GM06990 (cell line): ENCODE data around the gene DBNDD1.

Source experiments
- DNase-seq: peaks from one replicate; pipeline ENCODE4 v3.0.0-alpha.2; 2011; ENCODE audit not compliant: insufficient read length; ENCODE audit errors: extremely low read depth
- H3K27me3 ChIP-seq: replicated peaks from 2 replicates; pipeline ENCODE4 v1.6.0; 2011; ENCODE audit warnings: low read length; ENCODE audit not compliant: control insufficient read depth, insufficient read depth
- H3K36me3 ChIP-seq: 2 replicates; pipeline ENCODE4 v1.5.1; 2011; ENCODE audit warnings: low read length; ENCODE audit not compliant: control insufficient read depth, insufficient read depth
- H3K4me3 ChIP-seq: replicated peaks from 2 replicates; pipeline ENCODE4 v1.5.1; 2011; ENCODE audit warnings: low read depth, mild to moderate bottlenecking, control low read depth, low read length
- TF ChIP-seq, protein P1 (sequence below): IDR thresholded peaks from 2 replicates; pipeline ENCODE4 v1.5.1; 2011; ENCODE audit warnings: low read length, control low read depth, mild to moderate bottlenecking, inconsistent platforms; ENCODE audit not compliant: insufficient read depth, poor library complexity, severe bottlenecking

Gene DBNDD1

DNA sequence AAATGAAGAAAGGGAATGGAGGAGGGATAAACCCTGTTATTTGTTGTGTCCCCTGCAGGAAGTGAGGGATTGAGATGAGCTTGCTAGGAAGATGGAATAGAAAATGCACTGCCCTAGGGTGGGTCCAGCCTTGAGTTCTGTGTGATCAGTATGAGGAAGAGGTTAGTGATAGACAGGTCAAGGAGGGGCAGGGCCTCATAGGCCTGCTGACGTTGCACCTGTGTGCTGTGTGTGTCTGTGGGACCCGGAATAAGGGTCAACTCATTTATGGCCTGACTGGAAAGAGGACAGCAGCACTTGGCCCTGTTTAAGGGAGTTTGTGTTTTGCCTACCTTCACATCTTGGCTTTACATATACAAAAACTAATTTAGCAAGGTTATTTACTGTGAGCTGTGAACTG is 44.4 kb downstream of the DBNDD1 start:
- Histone ChIP-seq H3K36me3 (peaks cover 10% of the 10 kb centered on the region), H3K27me3 (no peaks in the 10 kb centered on the region), H3K4me3 (no peak overlapping the region)
- no peak for DNase-seq
- TF ChIP-seq, protein P1, sequence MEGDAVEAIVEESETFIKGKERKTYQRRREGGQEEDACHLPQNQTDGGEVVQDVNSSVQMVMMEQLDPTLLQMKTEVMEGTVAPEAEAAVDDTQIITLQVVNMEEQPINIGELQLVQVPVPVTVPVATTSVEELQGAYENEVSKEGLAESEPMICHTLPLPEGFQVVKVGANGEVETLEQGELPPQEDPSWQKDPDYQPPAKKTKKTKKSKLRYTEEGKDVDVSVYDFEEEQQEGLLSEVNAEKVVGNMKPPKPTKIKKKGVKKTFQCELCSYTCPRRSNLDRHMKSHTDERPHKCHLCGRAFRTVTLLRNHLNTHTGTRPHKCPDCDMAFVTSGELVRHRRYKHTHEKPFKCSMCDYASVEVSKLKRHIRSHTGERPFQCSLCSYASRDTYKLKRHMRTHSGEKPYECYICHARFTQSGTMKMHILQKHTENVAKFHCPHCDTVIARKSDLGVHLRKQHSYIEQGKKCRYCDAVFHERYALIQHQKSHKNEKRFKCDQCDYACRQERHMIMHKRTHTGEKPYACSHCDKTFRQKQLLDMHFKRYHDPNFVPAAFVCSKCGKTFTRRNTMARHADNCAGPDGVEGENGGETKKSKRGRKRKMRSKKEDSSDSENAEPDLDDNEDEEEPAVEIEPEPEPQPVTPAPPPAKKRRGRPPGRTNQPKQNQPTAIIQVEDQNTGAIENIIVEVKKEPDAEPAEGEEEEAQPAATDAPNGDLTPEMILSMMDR = no peak

DNA sequence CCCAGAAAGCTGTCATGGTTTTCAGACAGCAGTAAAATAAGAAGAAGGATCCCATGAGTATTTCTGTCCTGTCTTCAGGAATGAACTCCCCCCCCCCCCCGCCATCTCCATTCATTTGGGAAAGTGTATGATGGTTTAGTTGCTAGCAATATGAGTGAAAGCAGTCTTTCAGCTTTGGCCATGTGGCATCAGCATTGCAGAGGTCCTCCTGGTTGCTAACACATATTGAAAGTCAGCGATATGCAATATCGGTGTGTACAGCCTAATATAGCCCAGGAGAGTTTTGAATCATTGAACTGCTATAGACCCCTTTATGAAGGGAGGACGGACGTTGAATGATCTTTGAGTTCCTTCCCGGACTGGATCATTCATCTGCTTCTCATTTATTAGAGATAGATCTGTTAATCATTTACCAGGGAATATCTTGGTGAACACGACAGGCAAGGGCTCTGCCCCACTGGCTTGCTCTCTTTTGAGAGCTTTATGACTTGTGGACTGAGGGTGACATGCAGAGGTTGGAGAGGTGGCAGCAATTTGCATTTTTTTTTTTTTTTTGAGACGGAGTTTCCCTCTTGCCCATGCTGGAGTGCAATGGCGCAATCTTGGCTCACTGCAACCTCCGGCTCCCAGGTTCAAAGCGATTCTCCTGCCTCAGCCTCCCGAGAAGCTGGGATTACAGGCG is 45.5 kb downstream of the DBNDD1 start:
- Histone ChIP-seq H3K27me3 (no peaks in the 10 kb centered on the region), H3K36me3 (peaks cover 7% of the 10 kb centered on the region), H3K4me3 (peak overlapping the region; percentile 92)
- no peak for DNase-seq
- TF ChIP-seq, protein P1 = no peak

DNA sequence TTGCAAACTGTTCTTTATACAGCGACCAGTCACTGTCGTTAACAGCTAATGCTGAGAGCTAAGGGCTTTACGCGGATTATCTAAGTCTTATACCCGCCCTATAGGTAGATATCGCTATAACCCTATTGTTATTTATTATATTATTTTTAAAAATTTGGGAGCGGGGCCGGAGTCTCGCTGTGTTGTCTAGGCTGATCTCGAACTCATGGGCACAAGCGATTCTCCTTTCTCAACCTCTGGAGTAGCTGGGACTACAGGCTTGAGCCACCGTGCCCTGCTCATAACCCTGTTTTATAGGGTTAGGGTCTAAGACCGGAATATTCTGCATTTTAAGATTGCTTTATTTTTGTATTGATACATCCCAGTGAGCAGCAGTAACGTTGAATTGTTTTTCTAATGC is 46.0 kb downstream of the DBNDD1 start:
- no peak for DNase-seq
- TF ChIP-seq, protein P1 = no peak
- Histone ChIP-seq H3K4me3 (peak overlapping the region; percentile 92), H3K27me3 (no peaks in the 10 kb centered on the region), H3K36me3 (peaks cover 5% of the 10 kb centered on the region)

DNA sequence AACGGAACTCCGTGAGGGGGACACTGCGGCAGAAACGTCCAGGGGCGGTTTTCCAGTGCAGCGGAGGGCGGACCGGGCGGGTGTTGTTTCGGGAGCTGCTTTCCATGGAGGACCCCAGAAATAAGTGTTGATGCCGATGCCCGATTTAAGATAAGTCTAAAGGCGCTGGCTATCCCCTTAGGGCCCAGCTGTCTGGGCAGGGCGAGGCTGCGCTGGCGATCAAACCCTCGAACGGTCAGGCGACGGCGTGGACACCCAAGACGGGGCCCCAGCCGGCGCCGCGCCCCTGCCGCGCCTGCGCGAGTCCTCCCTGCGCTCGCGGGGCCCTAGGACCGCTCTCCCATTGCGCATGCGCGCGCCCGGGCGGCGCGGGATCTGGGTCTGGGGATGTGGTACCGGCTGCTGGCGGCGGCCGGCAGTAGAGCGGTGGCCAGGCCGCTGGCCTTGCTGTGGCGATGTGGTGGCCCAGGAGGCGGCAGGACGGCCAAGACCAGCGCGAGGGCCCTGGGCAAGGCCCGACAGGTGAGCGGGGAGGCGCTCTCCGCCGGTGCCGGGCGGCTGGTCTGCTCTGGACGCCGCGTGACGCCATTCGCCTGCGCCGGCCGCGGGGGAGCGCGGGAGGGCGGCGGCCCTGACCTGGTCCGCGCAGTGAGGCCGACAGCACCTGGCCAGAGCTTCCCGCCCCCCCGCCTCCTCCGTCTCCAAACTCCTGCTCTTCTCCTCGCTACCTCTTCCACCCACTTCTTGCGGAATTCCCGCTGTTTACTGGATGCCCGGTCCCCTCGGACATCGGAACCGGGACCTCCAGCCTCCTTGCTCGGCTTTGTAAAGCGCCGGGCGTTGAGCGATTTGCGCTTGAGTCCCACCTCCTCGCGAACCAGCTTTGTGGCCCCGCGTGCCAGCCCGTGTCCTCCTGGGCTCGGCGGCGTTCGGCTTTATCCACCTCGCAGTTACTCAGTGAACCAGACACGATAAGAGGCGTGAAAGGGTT is 46.7 kb downstream of the DBNDD1 start:
- Histone ChIP-seq H3K36me3 (peaks cover 1% of the 10 kb centered on the region; the same call in 1 of the 2 replicates), H3K4me3 (peak overlapping the region; percentile 92), H3K27me3 (no peaks in the 10 kb centered on the region)
- peak; percentile 97 for DNase-seq
- TF ChIP-seq, protein P1 = no peak

DNA sequence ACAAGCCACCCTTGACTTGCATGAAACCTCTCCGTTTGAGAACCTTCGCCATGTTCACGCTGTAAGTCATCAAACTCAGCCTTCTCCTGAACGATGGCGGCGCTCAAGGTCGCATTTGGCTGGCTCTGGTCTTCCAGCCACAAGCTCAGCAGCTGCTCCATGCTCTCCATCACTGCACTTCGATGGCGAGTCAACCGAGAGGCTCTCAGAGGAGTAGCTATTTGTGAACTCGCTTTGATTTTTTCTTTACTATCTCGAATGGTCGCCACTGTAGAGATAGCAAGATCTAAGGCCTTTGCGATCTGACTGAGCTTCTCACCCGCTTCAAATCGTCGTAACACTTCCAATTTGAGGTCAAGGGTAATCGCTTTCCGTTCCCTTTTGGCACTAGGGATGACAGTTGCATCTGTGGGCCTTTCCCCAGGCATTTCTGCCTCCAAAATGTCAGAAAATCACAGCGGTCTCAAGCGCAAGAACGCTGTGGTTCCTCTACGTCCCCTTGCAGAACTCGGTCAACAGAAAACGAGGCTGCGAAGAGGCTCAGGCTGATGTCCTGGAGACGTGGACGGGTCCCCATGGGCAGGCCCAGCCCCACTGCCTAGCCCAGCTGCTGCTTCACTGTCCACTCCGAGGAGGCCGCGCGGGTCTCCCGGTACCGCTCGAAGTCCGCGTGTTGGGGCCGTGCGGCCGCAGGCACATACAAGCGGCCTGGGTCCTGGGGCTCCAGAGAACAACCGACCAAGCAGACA is 47.6 kb downstream of the DBNDD1 start:
- Histone ChIP-seq H3K27me3 (no peaks in the 10 kb centered on the region), H3K4me3 (peak overlapping the region; percentile 92), H3K36me3 (0 out of 2 replicates have a peak, but pooled peaks cover 1% of the 10 kb centered on the region)
- DNase-seq = no peak
- TF ChIP-seq, protein P1 = no peak
